ENCODE data around the gene ANKAR.
"Not testable (repeated sequence)": the region's sequence is repeated elsewhere in the genome, so short reads cannot be mapped to it uniquely, and the experiment has no call there.

Gene ANKAR

DNA sequence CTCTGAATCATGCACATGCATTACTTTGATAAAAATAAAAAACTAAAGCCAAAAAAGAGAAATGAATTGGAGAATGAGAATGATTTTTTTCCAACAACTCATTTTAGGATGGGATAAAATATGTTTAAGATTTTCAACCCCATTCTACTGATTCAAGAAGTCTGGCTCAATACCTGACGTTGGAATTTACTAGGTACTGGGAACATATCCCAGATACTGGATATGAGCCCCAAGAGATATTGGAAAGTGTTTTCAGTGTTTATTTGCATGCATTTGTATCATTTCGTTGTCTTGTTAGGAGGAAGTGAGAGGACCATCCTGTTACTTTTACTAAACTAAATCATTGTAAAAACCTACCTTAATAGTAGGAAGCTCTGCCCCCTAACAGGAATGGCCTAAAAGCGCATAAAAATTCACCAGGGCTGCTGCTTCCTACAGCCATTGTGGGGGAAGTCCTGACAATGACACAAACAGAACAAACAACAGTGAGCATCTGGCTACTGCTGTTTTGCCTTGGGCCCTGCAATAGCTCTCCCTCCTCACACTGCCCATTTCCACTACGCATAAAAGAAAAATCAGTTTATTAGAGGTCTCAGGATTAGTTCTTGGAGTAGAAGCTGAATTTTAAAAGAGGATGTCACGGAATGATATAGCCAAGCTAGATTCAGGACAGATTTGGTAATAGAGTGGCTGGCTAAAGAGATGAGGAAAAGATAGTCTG, 35.2 kb downstream of the ANKAR start:
- DNase-seq (ENCODE audit: low spot score): no peak

DNA sequence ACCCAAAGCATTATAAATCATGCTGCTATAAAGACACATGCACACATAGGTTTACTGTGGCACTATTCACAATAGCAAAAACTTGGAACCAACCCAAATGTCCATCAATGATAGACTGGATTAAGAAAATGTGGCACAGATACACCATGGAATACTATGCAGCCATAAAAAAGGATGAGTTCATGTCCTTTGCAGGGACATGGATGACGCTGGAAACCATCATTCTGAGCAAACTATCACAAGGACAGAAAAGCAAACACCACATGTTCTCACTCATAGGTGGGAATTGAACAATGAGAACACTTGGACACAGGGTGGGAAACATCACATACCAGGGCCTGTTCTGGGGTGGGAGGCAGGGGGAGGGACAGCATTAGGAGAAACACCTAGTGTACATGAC, 43.1 kb downstream of the ANKAR start:
- DNase-seq (ENCODE audit: low spot score): not testable (repeated sequence)

GRCh38 chr2:189719571-189719970, 45.1 kb downstream of the ANKAR start:
- DNase-seq (ENCODE audit: low spot score): no peak

GRCh38 chr2:189723192-189723591, 48.7 kb downstream of the ANKAR start:
- no peak for DNase-seq (ENCODE audit: low spot score)

All from D341Med (cell line).